ENCODE results near the gene SOS1.

SOS1 gene

GRCh38 chr2:39024833-39025232 lies 96.0 kb downstream of the SOS1 start:
- no peak overlapping the region for H3K4me3 Mint-ChIP-seq
- H3K9me3 Mint-ChIP-seq, result no peaks in the 10 kb centered on the region
- peaks cover 12% of the 10 kb centered on the region for H3K36me3 Mint-ChIP-seq (ENCODE audit: low read depth)
- no peaks in the 10 kb centered on the region for H3K27me3 Mint-ChIP-seq (ENCODE audit: low read depth)
- TF ChIP-seq CTCF (IDR thresholded peaks at IDR 0.05; ENCODE audit: unreplicated experiment in 3 of 3), result no peak
- no peak overlapping the region for H3K27ac Mint-ChIP-seq
- H3K4me1 Mint-ChIP-seq, result no peaks in the 10 kb centered on the region

GRCh38 chr2:39023649-39024048 lies 97.2 kb downstream of the SOS1 start:
- no peak for TF ChIP-seq CTCF (IDR thresholded peaks at IDR 0.05; ENCODE audit: unreplicated experiment in 3 of 3)

GRCh38 chr2:39022642-39023235 lies 98.1 kb downstream of the SOS1 start:
- no peaks in the 10 kb centered on the region for H3K27me3 Mint-ChIP-seq (ENCODE audit: low read depth)
- H3K4me1 Mint-ChIP-seq, result no peaks in the 10 kb centered on the region
- peaks cover 5% of the 10 kb centered on the region for H3K36me3 Mint-ChIP-seq (ENCODE audit: low read depth)
- no peak for TF ChIP-seq CTCF (IDR thresholded peaks at IDR 0.05; ENCODE audit: unreplicated experiment in 3 of 3)
- peak overlapping the region in 1 of 3 experiments; percentile 34 for H3K27ac Mint-ChIP-seq
- no peaks in the 10 kb centered on the region for H3K9me3 Mint-ChIP-seq
- H3K4me3 Mint-ChIP-seq, result peak overlapping the region in 1 of 3 experiments; percentile 14

More at GRCh38 chr2:39023649-39024048, 97.2 kb downstream of the SOS1 start:
- Mint-ChIP-seq H3K4me1 (no peaks in the 10 kb centered on the region), H3K9me3 (no peaks in the 10 kb centered on the region), H3K27me3 (ENCODE audit: low read depth) (no peaks in the 10 kb centered on the region), H3K36me3 (ENCODE audit: low read depth) (peaks cover 12% of the 10 kb centered on the region), H3K27ac (peak overlapping the region in 1 of 3 experiments; percentile 72), H3K4me3 (no peak overlapping the region)

- Mint-ChIP-seq H3K36me3 (ENCODE audit: low read depth) (no peaks in the 10 kb centered on the region), H3K27me3 (ENCODE audit: low read depth) (no peaks in the 10 kb centered on the region), H3K27ac (no peak overlapping the region), H3K9me3 (no peaks in the 10 kb centered on the region), H3K4me1 (peaks cover 6% of the 10 kb centered on the region), H3K4me3 (no peak overlapping the region)
- no peak for TF ChIP-seq CTCF (IDR thresholded peaks at IDR 0.05; ENCODE audit: unreplicated experiment in 3 of 3)
Measured at GRCh38 chr2:39020383-39020782, 100.5 kb downstream of the SOS1 start.

GRCh38 chr2:39018638-39019037 lies 102.2 kb downstream of the SOS1 start:
- no peak overlapping the region for H3K4me3 Mint-ChIP-seq
- H3K4me1 Mint-ChIP-seq, result peaks cover 6% of the 10 kb centered on the region
- no peak for TF ChIP-seq CTCF (IDR thresholded peaks at IDR 0.05; ENCODE audit: unreplicated experiment in 3 of 3)
- peaks cover 3% of the 10 kb centered on the region for H3K36me3 Mint-ChIP-seq (ENCODE audit: low read depth)
- H3K27ac Mint-ChIP-seq, result no peak overlapping the region
- H3K27me3 Mint-ChIP-seq (ENCODE audit: low read depth), result no peaks in the 10 kb centered on the region
- no peaks in the 10 kb centered on the region for H3K9me3 Mint-ChIP-seq

GRCh38 chr2:39017334-39017733 lies 103.5 kb downstream of the SOS1 start:
- Mint-ChIP-seq H3K27ac (no peak overlapping the region), H3K36me3 (ENCODE audit: low read depth) (peaks cover 14% of the 10 kb centered on the region), H3K4me3 (no peak overlapping the region), H3K27me3 (ENCODE audit: low read depth) (no peaks in the 10 kb centered on the region), H3K4me1 (peaks cover 6% of the 10 kb centered on the region), H3K9me3 (no peaks in the 10 kb centered on the region)
- no peak for TF ChIP-seq CTCF (IDR thresholded peaks at IDR 0.05; ENCODE audit: unreplicated experiment in 3 of 3)
